Aorta (tissue), 5 donors: ENCODE measurements around the gene DPT. TPM values are rescaled to one million over a fixed set of nuclear protein-coding genes. Genes with fewer than 3 reads are reported as not detected.

Experiments used
- ATAC-seq: fragments of 200-7000 bp; cut with Tn5 transposase; one replicate; pipeline ENCODE4 v1.9.1; 2022; ENCODE audit warnings: moderate library complexity; ENCODE audit not compliant: low FRiP score
- DNase-seq, 2 donors: peaks; one replicate each; pipeline ENCODE4 v3.0.0-alpha.2; 2020
- H3K27ac ChIP-seq, 2 donors: one replicate each; pipeline ENCODE4 v1.5.1; 2013; ENCODE audit warnings: low read length in 2 of 2, mild to moderate bottlenecking in 2 of 2, moderate library complexity in 2 of 2, control low read depth in 1 of 2, inconsistent platforms in 1 of 2, low read depth in 1 of 2
- H3K27me3 ChIP-seq, 2 donors: one replicate each; pipeline ENCODE4 v1.6.1; 2013; ENCODE audit warnings: control low read depth in 1 of 2, low read length in 1 of 2, mild to moderate bottlenecking in 1 of 2, moderate library complexity in 1 of 2; ENCODE audit not compliant: insufficient read depth in 2 of 2, control insufficient read depth in 1 of 2
- H3K36me3 ChIP-seq, 2 donors: one replicate each; pipeline ENCODE4 v1.6.1; 2013; ENCODE audit warnings: control low read depth in 1 of 2, low read length in 1 of 2, mild to moderate bottlenecking in 1 of 2; ENCODE audit not compliant: insufficient read depth in 2 of 2, control insufficient read depth in 1 of 2
- H3K4me1 ChIP-seq, 2 donors: one replicate each; pipeline ENCODE4 v1.6.1; 2013; ENCODE audit warnings: low read length in 2 of 2, control low read depth in 1 of 2, mild to moderate bottlenecking in 1 of 2, moderate library complexity in 1 of 2; ENCODE audit not compliant: insufficient read depth in 2 of 2, control insufficient read depth in 1 of 2
- H3K4me3 ChIP-seq, 2 donors: one replicate each; pipeline ENCODE4 v1.5.1; 2013; ENCODE audit warnings: low read length in 2 of 2, control low read depth in 1 of 2, mild to moderate bottlenecking in 1 of 2
- H3K9me3 ChIP-seq: one replicate; pipeline ENCODE4 v1.6.1; 2013; ENCODE audit warnings: mild to moderate bottlenecking, low read length; ENCODE audit not compliant: control insufficient read depth
- WGBS, 2 donors: extraction: QIAGEN DNeasy Blood & Tissue Kit; methylation state at CpG; one replicate each; pipeline ENCODE4 v1.1.7; 2013; 5-methylcytosine and 5-hydroxymethylcytosine counted together
- intact Hi-C, 2 donors: fragments of 100-400 bp; cut with DNase I; formaldehyde crosslinking; loops; one replicate each; pipeline versions ENCODE4 v1.14.2 to v1.15.0; 2022
- polyA plus RNA-seq, 2 donors: library from polyadenylated mRNA; stranded (reverse); fragments of 200-250 nt; gene quantifications; one replicate each; pipeline ENCODE4 v1.2.3, GENCODE V29; 2013
- total RNA-seq, 2 donors: library from RNA; stranded (reverse); fragmentation: NEBNext Ultra II Directional; extraction: Animal tissue kit (Norgen Biotek cat#: 25700); gene quantifications; one replicate each; pipeline ENCODE4 v1.2.1, GENCODE V29; 2021
- donor health status: healthy with polysubstance abuse.
- donor health status: Bipolar disorder and iron deficiency.
- donor health status: DM: no; HTN: no; CAD: no.
- donor health status: DM: no; HTN: no; CAD: no.
- donor health status: DM: yes; HTN: yes; CAD: no.

The DPT gene
- total and polyA plus RNA-seq, 4 donors = 32.5 to 73.2 (median 48.9) TPM

DNA sequence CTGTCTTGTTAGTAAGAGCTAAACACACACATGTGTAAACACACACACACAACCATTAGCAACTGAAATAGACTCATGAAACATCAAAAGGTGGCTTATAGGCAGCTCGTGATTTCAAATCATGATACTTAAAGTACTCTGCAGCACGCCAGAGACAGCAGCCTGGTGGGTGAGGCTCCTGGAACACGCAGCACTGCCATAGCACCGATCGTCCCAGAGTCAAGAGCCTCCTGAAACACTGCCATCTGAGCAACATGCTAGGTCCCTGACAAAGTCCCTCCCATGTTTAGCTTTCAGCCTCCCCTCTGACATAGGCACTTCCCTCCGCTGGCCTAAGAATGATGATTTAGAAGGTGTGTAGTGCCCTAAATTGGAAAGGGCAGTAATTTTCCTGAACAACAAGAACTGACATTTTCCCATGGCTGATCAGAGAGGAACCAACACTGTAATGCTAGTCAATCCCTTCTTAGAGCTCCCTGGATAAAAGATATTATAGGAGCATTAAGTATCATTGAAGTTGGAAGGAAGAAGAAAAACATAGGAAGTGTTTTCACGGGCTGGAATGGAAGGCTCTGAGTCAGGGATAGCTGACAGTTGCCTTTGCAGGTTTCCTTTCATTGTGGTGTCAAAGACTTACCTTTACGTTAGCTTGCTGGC is 14.1 kb upstream of the DPT start:
- H3K36me3 ChIP-seq = no peaks in the 10 kb centered on the region
- no peak overlapping the region for H3K27ac ChIP-seq
- no peak for ATAC-seq
- 84% methylated on average over 8 of the region's 8 CpGs for WGBS, 2 donors
- no peaks in the 10 kb centered on the region for H3K4me1 ChIP-seq
- H3K27me3 ChIP-seq = no peaks in the 10 kb centered on the region
- DNase-seq = no peak
- H3K9me3 ChIP-seq = no peaks in the 10 kb centered on the region
- no peak overlapping the region for H3K4me3 ChIP-seq
- intact Hi-C loops = no loop called here

DNA sequence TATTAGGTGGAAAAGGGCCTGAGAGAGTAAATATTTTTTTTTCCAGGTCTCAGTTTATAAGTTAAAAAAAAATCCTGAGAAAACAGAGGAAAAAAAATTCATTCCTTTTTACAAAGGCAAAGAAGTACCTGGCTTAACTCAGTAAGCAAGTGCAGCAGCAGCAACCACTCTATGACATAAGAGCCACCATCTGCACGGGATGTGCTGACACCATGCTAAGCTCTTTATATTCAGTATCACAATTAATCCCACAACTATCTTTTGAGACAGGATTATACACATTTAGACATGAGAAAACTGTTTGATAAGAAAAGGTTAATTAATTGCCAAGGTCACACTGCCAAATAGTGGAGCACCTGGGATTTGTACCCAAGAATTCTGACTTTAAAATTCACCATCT is 13.4 kb upstream of the DPT start:
- H3K9me3 ChIP-seq = no peaks in the 10 kb centered on the region
- H3K27ac ChIP-seq = no peak overlapping the region
- no peak for ATAC-seq
- WGBS, 2 donors = 92 to 94% methylated on average over 1 of the region's 1 CpG
- no peaks in the 10 kb centered on the region for H3K27me3 ChIP-seq
- no peak for DNase-seq
- no peaks in the 10 kb centered on the region for H3K4me1 ChIP-seq
- intact Hi-C loops = no loop called here
- H3K36me3 ChIP-seq = no peaks in the 10 kb centered on the region
- H3K4me3 ChIP-seq = no peak overlapping the region

DNA sequence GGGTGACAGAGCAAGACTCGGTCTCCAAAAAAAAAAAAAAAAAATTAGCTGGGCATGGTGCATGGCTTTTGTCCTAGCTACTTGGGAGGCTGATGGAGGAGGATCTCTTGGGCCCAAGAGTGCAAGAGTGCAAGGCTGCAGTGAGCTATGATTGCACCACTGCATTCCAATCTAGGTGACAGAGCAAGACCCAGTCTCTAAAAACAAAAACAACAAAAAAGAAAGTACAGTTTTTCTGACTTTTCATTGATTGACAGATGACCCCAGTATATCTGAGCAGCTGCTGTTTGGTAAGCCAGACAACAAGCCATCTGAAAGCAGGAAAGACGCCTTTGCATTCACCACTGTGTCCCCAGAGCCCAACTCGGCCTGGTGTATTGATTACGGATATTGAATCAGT is 10.9 kb upstream of the DPT start:
- intact Hi-C loops = no loop called here
- ATAC-seq (no peak), DNase-seq (no peak)
- no peaks in the 10 kb centered on the region for H3K27me3 ChIP-seq
- 87 to 91% methylated on average over 4 of the region's 4 CpGs for WGBS, 2 donors
- H3K9me3 ChIP-seq = no peaks in the 10 kb centered on the region
- H3K27ac ChIP-seq = no peak overlapping the region
- no peaks in the 10 kb centered on the region for H3K36me3 ChIP-seq
- H3K4me1 ChIP-seq = no peaks in the 10 kb centered on the region
- H3K4me3 ChIP-seq = no peak overlapping the region

DNA sequence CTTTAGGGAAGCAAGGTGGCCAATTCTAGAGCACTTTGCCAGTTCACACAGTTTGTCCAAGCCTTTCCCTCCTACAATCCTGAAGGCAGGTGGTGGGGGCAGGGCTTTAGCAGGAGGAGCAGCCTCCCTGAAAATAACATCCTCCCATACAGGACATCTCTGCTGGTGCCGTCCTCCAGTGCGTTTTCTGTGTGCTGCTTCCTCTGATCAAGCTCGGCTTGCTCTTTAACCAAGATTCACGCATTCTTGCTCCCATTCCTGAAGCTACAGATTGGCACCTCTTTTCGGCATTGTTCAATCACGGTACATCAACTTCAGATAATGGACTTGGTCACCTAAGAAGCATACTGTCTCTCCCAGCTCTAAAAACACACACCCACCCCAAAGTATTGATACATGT is 7.5 kb upstream of the DPT start:
- no peaks in the 10 kb centered on the region for H3K4me1 ChIP-seq
- H3K36me3 ChIP-seq = no peaks in the 10 kb centered on the region
- intact Hi-C loops = no loop called here
- H3K27ac ChIP-seq = no peak overlapping the region
- ATAC-seq (no peak), DNase-seq (no peak)
- H3K27me3 ChIP-seq = no peaks in the 10 kb centered on the region
- H3K9me3 ChIP-seq = no peaks in the 10 kb centered on the region
- 80 to 92% methylated on average over 6 of the region's 6 CpGs for WGBS, 2 donors
- H3K4me3 ChIP-seq = no peak overlapping the region

DNA sequence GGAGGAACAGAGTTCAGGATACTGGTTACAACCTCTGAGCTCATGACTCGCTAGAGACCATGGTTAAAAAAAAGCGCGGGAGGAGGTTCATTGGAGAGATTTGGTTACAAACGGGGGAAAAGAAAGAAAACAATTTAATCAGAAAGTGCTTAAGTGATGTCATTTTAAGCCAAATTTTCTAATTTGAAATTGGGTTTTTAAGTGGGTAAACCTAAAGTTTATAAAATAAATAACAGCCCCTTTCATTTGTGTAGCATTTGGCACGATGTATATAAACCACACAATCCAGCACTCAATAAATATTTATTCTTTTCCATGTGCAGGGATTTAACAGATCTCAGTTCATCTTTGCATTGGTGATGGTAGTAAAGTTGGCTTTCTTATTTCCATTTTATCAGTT is 7.0 kb upstream of the DPT start:
- Histone ChIP-seq H3K36me3 (no peaks in the 10 kb centered on the region), H3K4me1 (no peaks in the 10 kb centered on the region), H3K27me3 (no peaks in the 10 kb centered on the region), H3K27ac (no peak overlapping the region), H3K4me3 (no peak overlapping the region), H3K9me3 (no peaks in the 10 kb centered on the region)
- no peak for DNase-seq
- intact Hi-C loops = no loop called here
- ATAC-seq = no peak
- 26 to 53% methylated on average over 5 of the region's 5 CpGs for WGBS, 2 donors

- H3K4me3 ChIP-seq = no peak overlapping the region
- no peak overlapping the region for H3K27ac ChIP-seq
- intact Hi-C loops = no loop called here
- H3K27me3 ChIP-seq = no peaks in the 10 kb centered on the region
- no peaks in the 10 kb centered on the region for H3K4me1 ChIP-seq
- DNase-seq = no peak
- WGBS, 2 donors = 86 to 91% methylated on average over 1 of the region's 1 CpG
- no peak for ATAC-seq
- no peaks in the 10 kb centered on the region for H3K36me3 ChIP-seq
- no peaks in the 10 kb centered on the region for H3K9me3 ChIP-seq
Observed at GRCh38 chr1:168734946-168735345, 5.9 kb upstream of the DPT start.

DNA sequence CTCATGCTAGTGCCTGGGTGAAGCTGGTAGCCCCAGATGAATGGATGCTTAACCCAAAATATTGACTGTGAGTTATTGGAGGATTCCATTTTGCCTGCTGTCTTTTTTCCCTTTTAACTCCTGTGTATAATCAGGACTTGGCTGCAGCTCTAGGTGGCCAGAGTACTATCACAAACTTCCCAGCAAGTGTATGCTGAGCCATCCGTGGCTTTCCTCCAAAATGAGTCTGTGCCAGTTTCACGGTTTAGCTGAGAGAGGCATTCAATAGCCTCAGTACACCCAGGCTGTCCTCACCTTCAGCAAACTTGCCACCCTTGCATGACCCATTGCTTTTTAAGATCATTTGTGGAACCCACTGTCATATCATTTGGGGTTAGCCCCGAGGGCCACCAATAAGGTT is 5.3 kb upstream of the DPT start:
- H3K36me3 ChIP-seq = no peaks in the 10 kb centered on the region
- DNase-seq (no peak), ATAC-seq (no peak)
- H3K27me3 ChIP-seq = no peaks in the 10 kb centered on the region
- H3K4me1 ChIP-seq = no peaks in the 10 kb centered on the region
- H3K27ac ChIP-seq = no peak overlapping the region
- no peak overlapping the region for H3K4me3 ChIP-seq
- 75 to 80% methylated on average over 3 of the region's 3 CpGs for WGBS, 2 donors
- intact Hi-C loops = no loop called here
- no peaks in the 10 kb centered on the region for H3K9me3 ChIP-seq

GRCh38 chr1:168733241-168733640 is 4.2 kb upstream of the DPT start:
- Histone ChIP-seq H3K36me3 (no peaks in the 10 kb centered on the region), H3K27me3 (no peaks in the 10 kb centered on the region), H3K27ac (no peak overlapping the region), H3K9me3 (no peaks in the 10 kb centered on the region), H3K4me1 (no peaks in the 10 kb centered on the region), H3K4me3 (no peak overlapping the region)
- intact Hi-C loops = no loop called here
- ATAC-seq (no peak), DNase-seq (no peak)
- 97% methylated on average over 4 of the region's 4 CpGs for WGBS, 2 donors

GRCh38 chr1:168732736-168733135 is 3.7 kb upstream of the DPT start:
- no peak overlapping the region for H3K4me3 ChIP-seq
- H3K27ac ChIP-seq = no peak overlapping the region
- H3K4me1 ChIP-seq = no peaks in the 10 kb centered on the region
- intact Hi-C loops = no loop called here
- H3K27me3 ChIP-seq = no peaks in the 10 kb centered on the region
- WGBS, 2 donors = 96 to 97% methylated on average over 6 of the region's 6 CpGs
- no peak for DNase-seq
- ATAC-seq = no peak
- H3K36me3 ChIP-seq = no peaks in the 10 kb centered on the region
- no peaks in the 10 kb centered on the region for H3K9me3 ChIP-seq
